Neuronal stem cell (in vitro differentiated cells): ENCODE data around the gene QPRT.
A peak's percentile ranks its signal among the peaks of the same experiment; 100 is the strongest.

ENCODE experiments used
- DNase-seq: peaks from one replicate; pipeline ENCODE4 v3.0.0-alpha.2; 2013; ENCODE audit warnings: low spot score
- H2AFZ ChIP-seq: one replicate; pipeline ENCODE4 v1.6.1; 2013; ENCODE audit warnings: mild to moderate bottlenecking, low read length, inconsistent platforms
- H2AK5ac ChIP-seq: 2 replicates; pipeline ENCODE4 v1.6.1; 2013; ENCODE audit warnings: low read depth, mild to moderate bottlenecking, inconsistent platforms, low read length, moderate library complexity, mixed read lengths
- H2BK120ac ChIP-seq: 2 replicates; pipeline ENCODE4 v1.6.1; 2013; ENCODE audit warnings: low read depth, mild to moderate bottlenecking, inconsistent platforms, low read length, moderate library complexity, mixed read lengths
- H2BK12ac ChIP-seq: one replicate; pipeline ENCODE4 v1.6.1; 2013; ENCODE audit warnings: low read length, inconsistent platforms
- H2BK15ac ChIP-seq: 2 replicates; pipeline ENCODE4 v1.6.1; 2013; ENCODE audit warnings: mild to moderate bottlenecking, low read length, inconsistent platforms, mixed read lengths
- H2BK5ac ChIP-seq: one replicate; pipeline ENCODE4 v1.6.1; 2013; ENCODE audit warnings: inconsistent platforms, mild to moderate bottlenecking, low read length, moderate library complexity
- H3K14ac ChIP-seq: one replicate; pipeline ENCODE4 v1.6.1; 2013; ENCODE audit warnings: low read length, inconsistent platforms
- H3K18ac ChIP-seq: 2 replicates; pipeline ENCODE4 v1.6.1; 2013; ENCODE audit warnings: low read length, inconsistent platforms
- H3K23ac ChIP-seq: 2 replicates; pipeline ENCODE4 v1.6.1; 2013; ENCODE audit warnings: low read depth, mild to moderate bottlenecking, mixed read lengths, low read length, inconsistent platforms; ENCODE audit not compliant: poor library complexity
- H3K27ac ChIP-seq: replicated peaks from 3 replicates; pipeline ENCODE4 v1.5.1; 2013; ENCODE audit warnings: low read length, inconsistent platforms
- H3K27me3 ChIP-seq, 3 experiments: 2 replicates each; pipeline ENCODE4 v1.6.1; 2013; ENCODE audit warnings: low read length in 3 of 3, mild to moderate bottlenecking in 2 of 3, inconsistent platforms in 1 of 3, low read depth in 1 of 3, mixed read lengths in 1 of 3, moderate library complexity in 1 of 3; ENCODE audit not compliant: control insufficient read depth in 3 of 3, insufficient read depth in 3 of 3
- H3K36me3 ChIP-seq, 2 donors: replicated peaks in 1 of 2; 2 replicates each; pipeline ENCODE4 v1.6.1; 2013; ENCODE audit warnings: low read length in 2 of 2; ENCODE audit not compliant: control insufficient read depth in 2 of 2, insufficient read depth in 2 of 2
- H3K4ac ChIP-seq: 2 replicates; pipeline ENCODE4 v1.6.1; 2013; ENCODE audit warnings: inconsistent platforms, mild to moderate bottlenecking, low read length, moderate library complexity
- H3K4me1 ChIP-seq, 2 donors: 1 replicate in 1 of 2; 2 replicates in 1 of 2; pipeline ENCODE4 v1.6.1; 2013; ENCODE audit warnings: low read length in 2 of 2, low read depth in 1 of 2; ENCODE audit not compliant: control insufficient read depth in 2 of 2, insufficient read depth in 1 of 2
- H3K4me2 ChIP-seq: one replicate; pipeline ENCODE4 v1.6.1; 2013; ENCODE audit warnings: mild to moderate bottlenecking, low read length, inconsistent platforms; ENCODE audit not compliant: insufficient read depth, poor library complexity, severe bottlenecking
- H3K4me3 ChIP-seq, 2 donors: 2 replicates each; pipeline ENCODE4 v1.5.1; 2013; ENCODE audit warnings: low read length in 2 of 2, mild to moderate bottlenecking in 2 of 2, inconsistent platforms in 1 of 2, moderate library complexity in 1 of 2
- H3K79me1 ChIP-seq: one replicate; pipeline ENCODE4 v1.6.1; 2013; ENCODE audit warnings: low read depth, mild to moderate bottlenecking, inconsistent platforms, low read length, moderate library complexity
- H3K9ac ChIP-seq: one replicate; pipeline ENCODE4 v1.6.1; 2013; ENCODE audit warnings: mild to moderate bottlenecking, low read depth, low read length, inconsistent platforms; ENCODE audit not compliant: poor library complexity
- H3K9me3 ChIP-seq, 2 donors: replicated peaks in 1 of 2; 2 replicates each; pipeline versions ENCODE3 to v1.6.1; 2013; ENCODE audit warnings: low read length in 2 of 2, mild to moderate bottlenecking in 2 of 2, inconsistent platforms in 1 of 2, low read depth in 1 of 2, mixed read lengths in 1 of 2, moderate library complexity in 1 of 2; ENCODE audit not compliant: control insufficient read depth in 2 of 2, insufficient read depth in 1 of 2
- H4K8ac ChIP-seq: one replicate; pipeline ENCODE4 v1.6.1; 2013; ENCODE audit warnings: low read depth, mild to moderate bottlenecking, inconsistent platforms, low read length, moderate library complexity
- H4K91ac ChIP-seq: one replicate; pipeline ENCODE4 v1.6.1; 2013; ENCODE audit warnings: low read length, low read depth, mild to moderate bottlenecking, inconsistent platforms; ENCODE audit not compliant: poor library complexity
- WGBS, 2 donors: extraction: QIAGEN DNeasy Blood & Tissue Kit; methylation state at CpG; one replicate each; pipeline ENCODE4 v1.1.7; 2013; ENCODE audit warnings: missing lambda C conversion rate in 2 of 2, mixed read lengths in 1 of 2; ENCODE audit not compliant: insufficient read length in 2 of 2, insufficient replicate concordance in 1 of 2; ENCODE audit errors: extremely low coverage in 2 of 2; 5-methylcytosine and 5-hydroxymethylcytosine counted together

The QPRT gene

DNA sequence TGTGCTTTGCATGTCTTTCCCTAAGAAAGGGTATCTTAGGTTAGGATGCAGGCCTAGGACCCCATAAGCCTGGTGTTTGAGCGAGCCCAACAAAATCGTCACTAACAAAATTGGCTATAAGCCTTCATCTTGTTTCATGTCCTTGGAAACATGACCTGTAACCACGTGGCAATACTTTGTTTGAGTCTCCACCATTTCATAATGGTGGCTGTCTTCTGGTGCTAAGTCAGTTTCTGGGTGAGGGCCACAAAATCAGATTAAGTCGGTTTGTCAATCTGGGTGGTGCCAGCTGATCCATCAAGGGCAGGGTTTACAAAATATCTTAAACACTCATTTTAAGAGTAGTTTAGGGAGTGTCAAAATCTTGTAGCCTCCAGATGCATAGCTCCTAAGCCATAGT, 33.8 kb downstream of the QPRT start:
- H3K4ac ChIP-seq = no peak overlapping the region
- H3K36me3 ChIP-seq = no peaks in the 10 kb centered on the region
- no peak for DNase-seq
- H2BK15ac ChIP-seq = no peak overlapping the region
- H4K8ac ChIP-seq = no peak overlapping the region
- no peak overlapping the region for H3K18ac ChIP-seq
- peaks cover 3 to 6% of the 10 kb centered on the region in 2 donors for H3K4me1 ChIP-seq
- no peak overlapping the region for H2BK5ac ChIP-seq
- no peak overlapping the region for H2AK5ac ChIP-seq
- H2AFZ ChIP-seq = peak overlapping the region; percentile 77
- H2BK12ac ChIP-seq = no peak overlapping the region
- WGBS, 2 donors = no CpG with 5 or more reads among the region's 4 CpGs
- peaks cover 0 to 8% of the 10 kb centered on the region in 2 donors for H3K9me3 ChIP-seq
- H3K27ac ChIP-seq = no peak overlapping the region
- no peak overlapping the region for H2BK120ac ChIP-seq
- H3K79me1 ChIP-seq = no peaks in the 10 kb centered on the region
- H3K4me2 ChIP-seq = no peak overlapping the region
- no peak overlapping the region for H4K91ac ChIP-seq
- H3K9ac ChIP-seq = no peak overlapping the region
- H3K4me3 ChIP-seq = no peak overlapping the region
- no peaks in the 10 kb centered on the region for H3K27me3 ChIP-seq
- H3K14ac ChIP-seq = no peak overlapping the region
- no peak overlapping the region for H3K23ac ChIP-seq

DNA sequence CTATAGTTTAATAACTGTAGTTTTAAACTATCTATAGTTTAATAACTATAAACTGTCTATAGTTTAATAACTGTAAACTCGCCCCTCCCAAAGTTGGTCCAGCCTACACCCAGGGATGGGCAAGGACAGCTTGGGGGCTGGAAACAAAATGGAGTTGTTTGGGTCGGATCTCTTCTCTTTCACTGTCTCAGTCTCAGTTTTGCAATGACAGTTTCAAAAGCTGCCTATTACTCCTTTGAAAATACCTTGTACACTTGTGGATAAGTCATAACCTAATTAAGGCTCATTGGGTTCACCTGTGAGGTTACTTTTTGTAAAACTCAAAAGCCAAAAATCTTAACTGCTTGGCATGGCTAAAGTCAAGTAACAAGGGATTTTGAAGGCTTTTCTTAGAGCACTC, 35.4 kb downstream of the QPRT start:
- Histone ChIP-seq H3K18ac (no peak overlapping the region), H2AK5ac (no peak overlapping the region), H3K27me3 (no peaks in the 10 kb centered on the region), H3K14ac (no peak overlapping the region), H3K23ac (no peak overlapping the region), H2BK120ac (no peak overlapping the region), H3K36me3 (no peaks in the 10 kb centered on the region), H3K4me1 (peaks cover 3 to 6% of the 10 kb centered on the region in 2 donors), H3K4ac (no peak overlapping the region), H3K9me3 (no peaks in the 10 kb centered on the region), H3K4me2 (no peak overlapping the region), H4K8ac (no peak overlapping the region), H3K79me1 (no peaks in the 10 kb centered on the region), H3K27ac (no peak overlapping the region), H3K9ac (no peak overlapping the region), H2BK5ac (no peak overlapping the region), H2BK12ac (no peak overlapping the region), H2BK15ac (no peak overlapping the region), H4K91ac (no peak overlapping the region), H2AFZ (no peak overlapping the region), H3K4me3 (no peak overlapping the region)
- no peak for DNase-seq
- WGBS, 2 donors = no CpG with 5 or more reads among the region's 2 CpGs

DNA sequence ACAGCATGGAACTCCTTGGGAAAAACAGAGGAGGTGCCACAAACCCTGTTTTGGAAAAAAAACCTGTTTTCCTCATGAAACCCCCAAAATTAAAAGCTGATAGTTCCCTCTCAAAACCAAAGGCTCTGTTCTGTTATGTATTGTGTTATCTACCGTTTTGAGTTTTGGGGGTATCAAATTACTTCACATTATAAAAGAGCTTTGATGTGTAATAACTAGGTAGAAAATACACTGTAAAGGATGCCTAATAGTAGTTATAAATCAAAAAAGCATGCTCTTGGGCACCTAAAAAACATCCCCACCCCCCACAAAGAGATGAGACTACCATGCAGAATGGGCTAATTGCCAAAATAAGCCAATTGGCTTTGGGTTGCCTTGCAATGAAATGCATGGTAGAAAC, 36.0 kb downstream of the QPRT start:
- H3K18ac ChIP-seq = no peak overlapping the region
- H3K27ac ChIP-seq = no peak overlapping the region
- H3K4me2 ChIP-seq = no peak overlapping the region
- H3K9me3 ChIP-seq = no peaks in the 10 kb centered on the region
- H4K91ac ChIP-seq = no peak overlapping the region
- H2AFZ ChIP-seq = no peak overlapping the region
- H2BK5ac ChIP-seq = no peak overlapping the region
- no peak overlapping the region for H4K8ac ChIP-seq
- no peak for DNase-seq
- H2BK120ac ChIP-seq = no peak overlapping the region
- H3K79me1 ChIP-seq = no peaks in the 10 kb centered on the region
- H3K4me1 ChIP-seq = peaks cover 3 to 6% of the 10 kb centered on the region in 2 donors
- H3K36me3 ChIP-seq = no peaks in the 10 kb centered on the region
- no peak overlapping the region for H3K9ac ChIP-seq
- no peak overlapping the region for H2BK12ac ChIP-seq
- no peak overlapping the region for H2AK5ac ChIP-seq
- H3K4ac ChIP-seq = no peak overlapping the region
- no peak overlapping the region for H2BK15ac ChIP-seq
- no CpG with 5 or more reads among the region's 1 CpG for WGBS, 2 donors
- H3K14ac ChIP-seq = no peak overlapping the region
- H3K27me3 ChIP-seq = no peaks in the 10 kb centered on the region
- H3K23ac ChIP-seq = no peak overlapping the region
- H3K4me3 ChIP-seq = no peak overlapping the region

DNA sequence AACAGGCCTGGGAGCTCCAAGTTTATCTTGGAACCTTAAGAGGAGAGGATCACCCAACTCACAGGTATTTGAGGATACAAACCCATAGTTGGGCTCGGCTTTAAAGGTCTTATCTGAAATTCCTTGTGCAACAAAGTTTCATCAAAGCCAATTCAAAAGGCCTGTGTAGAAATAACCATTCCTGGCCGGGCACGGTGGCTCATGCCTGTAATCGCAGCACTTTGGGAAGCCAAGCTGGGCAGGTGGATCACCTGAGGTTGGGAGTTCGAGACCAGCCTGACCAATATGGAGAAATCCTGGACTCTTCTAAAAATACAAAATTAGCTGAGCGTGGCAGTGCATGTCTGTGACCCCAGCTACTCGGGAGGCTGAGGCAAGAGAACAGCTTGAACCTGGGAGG, 38.1 kb downstream of the QPRT start:
- no peak for DNase-seq
- Histone ChIP-seq H2BK15ac (no peak overlapping the region), H4K8ac (no peak overlapping the region), H3K9ac (no peak overlapping the region), H4K91ac (no peak overlapping the region), H3K18ac (no peak overlapping the region), H2BK12ac (no peak overlapping the region), H3K4me3 (no peak overlapping the region), H3K27ac (no peak overlapping the region), H3K4me2 (no peak overlapping the region), H3K9me3 (no peaks in the 10 kb centered on the region), H2BK5ac (no peak overlapping the region), H3K79me1 (no peaks in the 10 kb centered on the region), H2BK120ac (no peak overlapping the region), H3K4me1 (no peaks in the 10 kb centered on the region), H2AK5ac (no peak overlapping the region), H3K23ac (no peak overlapping the region), H3K4ac (no peak overlapping the region), H3K27me3 (no peaks in the 10 kb centered on the region), H3K36me3 (no peaks in the 10 kb centered on the region), H2AFZ (no peak overlapping the region), H3K14ac (no peak overlapping the region)
- WGBS, 2 donors = no CpG with 5 or more reads among the region's 7 CpGs
